Stimulated activated naive CD8-positive, alpha-beta T cell treated with anti-CD3 and anti-CD28 coated beads, Interleukin-15, Interleukin-2, amounts not matched to agents 100 U/mL and 50 U/mL, for 24 hours (primary cell): Measurements from ENCODE around the gene GABRB3.

Experiments
- ATAC-seq: fragments of 150-1000 bp; cut with Tn5 transposase; one replicate; pipeline ENCODE4 v1.10.0; 2021
- DNase-seq: peaks from one replicate; pipeline ENCODE4 v3.0.0; 2021

GABRB3 gene

DNA sequence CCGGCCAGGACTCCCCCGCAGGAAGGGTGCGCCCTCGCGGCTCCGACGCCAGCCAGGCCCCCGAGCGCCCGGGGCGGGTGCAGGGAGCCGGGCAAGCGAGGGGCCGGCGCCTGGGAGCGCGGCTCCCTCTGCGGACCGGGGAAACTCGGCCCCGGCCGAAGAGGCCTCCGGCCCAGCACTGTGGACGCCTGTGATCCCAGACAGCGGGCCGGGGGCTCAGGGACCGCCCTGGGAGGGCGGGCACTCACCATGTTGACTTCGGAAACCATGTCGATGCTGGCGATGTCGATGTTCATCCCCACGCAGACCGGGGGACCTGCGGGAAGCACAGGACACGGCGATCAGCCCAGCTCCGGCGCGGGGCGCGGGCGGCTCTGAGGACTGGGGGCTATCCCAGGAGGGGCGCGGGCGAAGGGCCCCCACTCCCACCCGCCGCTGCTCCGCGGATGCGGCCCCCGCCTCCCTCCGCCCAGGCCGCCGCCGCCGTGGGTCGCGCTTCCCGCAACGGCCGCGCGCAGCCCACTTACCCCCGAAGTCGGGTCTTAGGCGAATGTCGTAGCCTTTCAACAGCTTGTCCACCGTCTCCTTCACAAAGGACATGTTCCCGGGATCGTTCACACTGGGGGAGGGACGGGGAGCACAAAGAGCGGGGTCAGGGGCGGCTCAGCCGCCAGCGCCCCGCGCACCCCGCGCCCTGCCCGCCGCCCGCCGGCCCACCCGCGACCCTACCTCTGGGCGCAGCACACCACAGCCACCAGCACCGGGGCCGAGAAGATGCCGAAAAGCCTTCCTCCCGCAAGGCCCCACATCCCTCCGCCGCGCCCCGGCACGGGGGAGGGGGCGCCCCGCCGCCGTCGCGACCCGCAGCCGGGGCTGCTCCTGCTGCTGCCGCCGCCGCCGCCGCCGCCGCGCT lies at the start of gene GABRB3:
TSS of gene GABRB3 (minus strand) at position 913 of the 913 bp plus-strand sequence.
- ATAC-seq (no peak), DNase-seq (no peak)

DNA sequence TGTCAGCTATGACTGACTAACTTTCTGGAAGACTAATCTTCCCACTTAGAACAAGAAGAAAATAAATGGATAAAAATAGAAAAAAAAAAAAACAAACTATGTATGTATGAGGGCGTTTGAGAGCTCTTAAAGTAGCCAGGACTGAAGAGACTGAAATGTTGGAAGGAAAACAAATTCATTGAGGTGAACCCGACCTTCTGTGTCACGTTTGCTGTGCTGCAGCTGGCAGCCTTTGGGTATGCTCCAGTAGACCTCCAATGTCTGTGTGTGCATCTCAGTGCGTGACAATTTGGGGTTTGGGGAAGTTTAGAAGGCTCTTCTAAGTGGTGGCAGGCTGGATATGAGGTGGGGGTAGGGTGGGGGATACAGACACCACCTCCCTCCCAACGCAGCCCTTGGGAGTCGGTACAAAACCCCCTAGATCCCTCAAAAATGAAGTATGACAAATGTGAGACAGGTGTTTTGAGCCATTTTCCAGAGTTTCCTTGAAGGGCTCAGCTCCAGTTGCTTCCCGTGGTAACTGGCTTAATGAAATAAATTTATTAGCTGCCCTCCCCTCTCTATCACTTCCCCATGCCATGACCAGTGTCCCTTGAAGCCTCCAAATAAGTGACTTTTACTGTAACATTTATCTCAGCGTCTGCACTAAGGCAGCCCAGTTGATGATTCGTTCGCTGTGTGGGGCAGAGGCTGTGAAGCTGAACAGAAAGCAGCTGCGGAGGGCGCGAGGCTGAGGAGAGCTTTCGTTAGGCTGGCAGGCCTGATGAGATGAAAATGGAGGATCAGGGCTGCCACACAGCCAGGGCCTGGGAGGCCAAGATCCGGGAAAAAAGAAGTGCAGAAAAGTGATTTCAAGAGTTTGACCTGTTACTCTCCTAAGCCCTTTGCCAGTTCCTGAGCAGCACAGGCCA lies 34.9 kb upstream of the GABRB3 start:
- DNase-seq = no peak
- no peak for ATAC-seq

DNA sequence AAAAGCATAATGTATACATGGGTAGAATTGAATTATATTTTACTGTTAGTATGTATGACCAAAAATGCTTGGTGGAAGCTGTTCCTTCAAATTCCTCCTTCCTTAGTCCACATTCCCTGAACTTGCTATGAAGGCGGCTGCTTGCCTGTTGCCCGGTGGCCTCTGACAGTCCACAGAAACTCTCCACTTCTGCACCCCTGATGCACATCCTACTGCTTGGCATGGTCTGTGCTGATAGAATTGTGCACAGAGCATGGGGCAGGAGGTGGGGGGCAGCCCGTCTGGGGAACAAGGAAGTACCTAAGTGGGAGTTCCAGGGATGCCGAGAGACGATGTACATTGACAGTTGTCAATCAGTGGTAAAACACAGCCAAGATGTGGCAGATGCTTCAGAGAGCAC lies 33.7 kb upstream of the GABRB3 start:
- ATAC-seq = no peak
- no peak for DNase-seq

DNA sequence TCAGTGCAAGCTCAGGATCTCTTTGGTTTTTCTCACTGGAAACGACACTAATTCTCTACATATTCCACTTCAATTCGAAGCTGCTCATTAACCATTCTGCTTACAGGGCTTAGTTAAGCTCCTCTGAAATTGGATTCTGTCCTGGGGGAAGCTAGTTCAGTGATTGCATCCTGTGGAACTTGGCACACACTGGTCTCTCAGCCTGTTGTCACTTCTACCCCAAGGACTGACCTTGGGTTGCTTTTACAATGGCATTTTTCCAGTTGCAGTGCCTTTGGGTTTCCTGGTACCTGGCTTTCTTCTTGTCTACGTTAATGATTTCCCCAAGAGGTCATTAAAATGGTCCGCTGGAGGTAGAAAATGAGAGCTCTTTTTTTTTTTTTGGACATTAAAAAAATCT lies 33.3 kb upstream of the GABRB3 start:
- DNase-seq = no peak

DNA sequence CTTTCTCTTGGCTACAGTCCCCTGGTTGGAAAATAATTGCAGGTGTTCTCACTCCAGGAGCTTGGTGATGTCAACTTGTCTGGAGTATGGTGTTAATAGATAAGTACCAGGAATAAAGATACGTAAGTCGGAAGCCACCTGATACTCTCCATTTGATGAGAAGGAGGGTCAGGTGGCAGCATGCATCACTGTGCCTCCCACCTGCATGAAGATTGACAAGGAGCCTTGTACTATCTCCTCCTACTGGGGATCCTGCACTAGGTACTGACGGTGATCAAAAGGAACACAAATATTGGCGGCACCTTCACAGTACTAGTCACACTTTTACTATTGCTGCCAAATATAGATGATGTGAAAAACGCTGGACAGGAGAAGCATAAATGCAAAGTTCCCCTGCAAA lies 32.6 kb upstream of the GABRB3 start:
- ATAC-seq = no peak
- no peak for DNase-seq

More for the DNA sequence above, 33.3 kb upstream of the GABRB3 start:
- ATAC-seq = no peak

DNA sequence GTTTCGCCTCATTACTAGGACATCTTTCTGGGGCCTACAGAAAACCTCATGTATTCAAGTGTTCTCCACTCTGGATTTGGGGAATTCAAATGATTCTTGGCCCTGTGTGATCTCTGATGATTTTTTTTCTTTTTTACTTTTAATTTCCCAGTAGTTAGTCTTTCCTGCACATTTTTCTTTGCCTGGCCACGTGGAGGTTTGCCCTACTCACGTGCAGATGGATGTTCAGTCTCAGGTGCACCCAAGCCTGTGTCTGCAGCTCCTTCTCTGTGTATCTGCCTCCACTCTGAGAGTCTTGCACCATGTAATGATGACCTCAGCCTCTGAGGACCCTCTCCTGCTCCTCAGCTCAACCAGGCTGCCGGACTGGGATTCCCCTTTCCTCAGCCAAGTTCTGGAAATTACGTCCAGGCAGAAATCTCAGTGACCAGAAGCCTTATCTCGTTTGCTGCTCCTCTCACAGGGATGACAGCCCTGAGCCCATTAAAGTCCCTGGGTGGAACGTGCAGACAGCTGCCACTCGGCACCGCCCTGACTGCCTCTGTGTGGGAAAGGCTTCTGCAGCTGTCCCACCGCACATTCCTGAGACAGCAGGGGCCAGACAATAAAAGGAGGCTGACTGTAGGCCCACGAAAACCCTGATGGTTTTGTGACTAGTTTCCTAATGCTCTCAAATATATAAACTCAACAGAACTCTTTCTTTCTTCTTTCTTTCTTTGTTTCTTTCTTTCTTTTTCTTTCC lies 31.4 kb upstream of the GABRB3 start:
- no peak for DNase-seq
- no peak for ATAC-seq

DNA sequence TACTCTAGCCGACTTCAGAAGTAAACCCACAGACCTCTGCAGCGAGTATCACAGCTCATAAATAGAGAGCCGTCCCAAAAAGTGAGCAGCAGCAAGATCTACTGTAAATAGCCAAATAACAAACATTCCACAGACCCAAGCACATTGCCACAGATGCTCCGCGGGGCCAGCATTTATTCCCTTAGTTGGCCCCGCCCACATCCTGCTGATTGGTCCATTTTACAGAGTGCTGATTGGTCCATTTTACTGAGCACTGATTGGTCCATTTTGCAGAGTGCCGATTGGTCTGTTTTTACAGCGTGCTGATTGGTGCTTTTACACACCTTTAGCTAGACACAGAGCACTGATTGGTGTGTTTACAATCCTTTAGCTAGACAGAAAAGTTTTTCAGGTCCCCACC lies 17.3 kb upstream of the GABRB3 start:
- no peak for DNase-seq
- no peak for ATAC-seq

DNA sequence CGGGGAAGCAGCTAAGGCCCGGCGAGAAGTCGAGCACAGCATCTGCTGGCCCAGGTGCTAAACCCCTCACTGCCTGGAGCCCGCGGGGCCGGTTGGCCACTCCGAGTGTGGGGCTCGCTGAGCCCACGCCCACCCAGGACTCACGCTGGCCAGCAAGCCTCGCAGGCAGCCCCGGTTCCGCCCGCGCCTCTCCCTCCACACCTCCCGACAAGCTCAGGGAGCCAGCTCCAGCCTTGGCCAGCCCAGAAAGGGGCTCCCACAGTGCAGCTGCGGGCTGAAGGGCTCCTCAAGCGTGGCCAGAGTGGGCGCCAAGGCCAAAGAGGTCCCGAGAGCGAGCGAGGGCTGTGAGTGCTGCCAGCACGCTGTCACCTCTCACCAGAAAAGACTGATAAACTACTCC lies 8.9 kb upstream of the GABRB3 start:
- ATAC-seq = no peak
- no peak for DNase-seq

DNA sequence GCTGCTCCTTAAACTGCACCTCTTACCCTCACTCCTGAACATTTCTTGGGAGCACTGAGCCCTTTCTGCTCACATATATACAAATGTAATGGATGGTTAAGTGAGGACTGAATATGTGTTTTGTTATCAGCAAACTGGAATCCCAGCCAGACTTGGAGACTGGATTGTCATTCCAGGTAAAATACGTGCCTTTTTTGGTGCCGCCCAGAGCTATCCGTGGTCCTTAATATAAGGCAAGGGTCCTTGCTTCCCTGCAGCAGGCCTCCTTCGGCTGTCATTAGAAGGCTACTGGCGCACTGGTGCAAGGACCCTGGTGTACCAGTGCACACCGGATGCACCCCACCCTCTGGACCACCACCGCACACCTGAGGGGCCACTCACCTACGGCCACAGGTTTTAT lies 1.1 kb upstream of the GABRB3 start:
- ATAC-seq (no peak), DNase-seq (no peak)

DNA sequence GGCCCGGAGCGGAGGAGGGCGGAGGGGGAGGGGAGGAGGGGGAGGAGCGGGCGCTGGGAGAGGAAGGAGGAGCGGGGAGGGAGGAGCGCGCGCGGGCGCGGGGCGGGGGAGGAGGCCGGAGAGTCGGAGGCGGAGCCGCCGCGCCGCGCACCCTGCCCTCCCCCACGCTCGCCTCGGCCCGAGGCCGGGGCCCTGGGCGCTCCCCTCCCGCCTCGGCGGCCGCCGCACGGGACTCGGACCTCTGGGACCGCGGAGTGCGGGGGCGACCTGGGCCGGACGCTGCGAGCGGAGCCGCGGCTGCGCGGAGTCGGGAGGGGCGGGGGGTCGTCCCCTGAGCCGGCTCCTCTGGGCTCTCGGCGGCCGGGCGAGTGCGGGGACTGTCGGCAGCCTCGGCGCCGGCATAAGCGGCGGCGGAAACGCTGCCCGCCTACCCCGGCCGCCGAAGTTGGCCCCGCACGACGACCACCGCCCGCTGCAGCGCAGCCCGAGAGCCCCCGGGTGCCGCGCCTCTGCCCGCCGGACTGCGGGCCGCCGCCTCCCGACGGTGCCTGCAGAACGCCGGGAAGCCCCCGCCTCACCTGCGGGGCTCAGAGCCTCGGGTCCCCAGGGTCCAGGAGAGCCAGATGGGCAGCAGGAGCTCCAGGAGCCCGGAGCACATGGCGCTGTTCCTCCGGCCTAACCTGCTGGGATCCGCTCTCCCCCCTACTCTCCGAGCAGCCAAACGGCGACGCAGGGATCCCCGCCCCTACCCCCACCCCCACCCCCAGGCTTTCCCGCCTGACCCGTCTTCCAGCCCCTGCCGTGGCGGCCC lies 406 bp upstream of the GABRB3 start:
- DNase-seq = no peak
- no peak for ATAC-seq

DNA sequence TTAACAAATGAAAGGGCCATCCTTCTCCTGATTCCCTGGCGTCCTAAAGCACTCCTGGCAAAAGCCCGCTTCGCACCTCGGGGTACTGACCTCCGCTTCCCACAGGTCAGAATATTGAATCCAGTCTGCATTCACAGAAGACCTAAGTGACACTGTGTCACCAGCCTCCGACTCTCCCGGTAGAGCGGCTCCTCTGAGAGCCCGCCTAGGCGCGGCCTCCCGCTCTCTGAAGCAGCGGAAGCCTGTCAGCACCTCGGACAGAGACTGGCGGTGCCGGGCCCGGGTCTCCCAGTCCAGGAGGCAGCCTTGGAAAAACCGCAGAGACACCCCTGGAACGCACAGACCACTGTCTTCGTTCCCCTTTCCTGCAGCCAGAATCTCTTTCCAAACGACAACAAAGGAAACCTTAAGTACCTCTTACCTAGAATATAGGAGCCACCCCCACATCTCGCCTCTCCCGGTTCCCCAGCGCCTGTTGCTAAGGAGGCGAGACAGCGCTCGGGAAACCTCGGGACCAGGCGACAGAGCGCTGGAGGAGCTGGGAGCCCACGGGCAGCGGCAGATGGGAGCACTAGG lies 1.2 kb downstream of the GABRB3 start:
- DNase-seq = no peak
- ATAC-seq = no peak

DNA sequence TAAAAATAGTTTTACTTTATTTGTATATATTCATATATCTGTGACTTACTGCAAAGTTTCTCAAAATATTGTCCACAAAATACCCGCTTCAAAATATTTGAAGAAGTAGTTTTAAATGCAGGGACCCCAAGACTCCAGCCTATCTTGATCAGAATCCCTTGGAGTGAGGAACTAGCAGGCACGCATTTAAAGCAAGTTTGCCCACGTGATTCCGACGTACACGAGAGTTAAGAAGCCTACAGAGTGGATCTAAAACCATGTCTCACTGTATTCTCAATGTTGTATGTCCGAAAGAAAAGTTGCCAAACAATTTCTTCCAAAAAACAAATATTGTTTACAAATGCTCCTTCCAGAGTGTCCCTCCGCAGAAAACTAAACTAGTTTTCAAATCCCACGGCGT lies 1.7 kb downstream of the GABRB3 start:
- no peak for DNase-seq
- no peak for ATAC-seq

DNA sequence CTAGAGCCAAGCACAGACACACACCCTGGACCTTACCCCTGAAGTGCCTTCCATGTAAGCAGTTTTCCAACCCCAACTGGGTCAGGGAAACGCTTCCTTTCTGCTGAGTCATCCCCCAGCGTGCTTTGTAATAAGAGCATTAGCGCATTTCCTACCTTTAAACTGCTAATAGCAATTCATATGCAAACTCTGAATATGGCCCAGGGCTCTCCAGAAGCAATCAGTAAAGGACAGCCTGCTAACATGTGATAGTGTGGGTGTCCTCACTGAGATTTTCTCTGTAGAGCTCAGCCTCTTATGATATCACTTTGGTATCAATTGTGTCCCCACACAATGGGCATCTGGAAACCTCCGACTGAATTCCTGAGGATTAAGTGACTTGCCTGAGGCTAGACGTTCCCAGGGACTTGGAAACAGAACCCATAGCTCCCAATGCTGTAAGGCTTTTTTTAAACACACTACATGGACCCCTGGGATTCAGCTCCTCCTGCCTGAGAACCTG lies 5.6 kb downstream of the GABRB3 start:
- ATAC-seq = no peak
- DNase-seq = no peak

DNA sequence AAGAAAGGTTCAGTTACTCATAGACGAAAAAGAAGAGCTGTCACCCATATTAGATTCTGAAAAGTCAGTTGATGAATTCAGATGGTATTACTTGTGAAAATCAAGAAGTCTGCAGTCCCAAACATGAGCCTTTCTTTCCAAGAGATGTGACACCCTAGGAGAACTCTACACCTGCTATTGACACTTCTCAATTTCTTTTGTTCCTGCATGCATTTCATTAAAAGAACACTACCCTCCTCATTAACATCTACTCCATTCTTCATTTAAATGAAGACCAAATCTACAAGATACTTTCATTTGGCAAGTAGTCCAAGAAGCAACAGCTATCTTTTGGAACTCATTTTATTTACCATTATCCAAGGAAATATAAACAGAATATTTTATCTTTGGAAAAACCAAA lies 6.6 kb downstream of the GABRB3 start:
- no peak for DNase-seq

DNA sequence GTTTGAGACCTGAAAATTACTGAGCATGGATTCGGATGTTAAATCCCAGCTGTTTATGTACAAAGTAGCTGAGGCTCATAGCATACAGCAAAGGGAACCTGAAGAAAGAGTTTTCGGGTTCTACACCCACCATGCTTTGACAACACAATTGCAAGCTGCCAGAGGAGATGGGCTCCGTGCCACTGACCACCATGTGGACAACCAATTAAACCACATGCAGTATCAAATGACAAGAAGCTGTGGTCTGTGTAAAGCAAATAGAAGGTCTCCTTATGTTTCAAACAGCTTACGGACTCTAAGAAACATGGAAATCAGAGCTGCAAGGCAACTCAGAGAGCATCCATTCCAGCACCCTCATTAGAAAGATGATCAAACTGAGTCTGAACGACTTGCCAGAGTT lies 12.9 kb downstream of the GABRB3 start:
- DNase-seq (no peak), ATAC-seq (no peak)

More for the DNA sequence above, 6.6 kb downstream of the GABRB3 start:
- no peak for ATAC-seq

DNA sequence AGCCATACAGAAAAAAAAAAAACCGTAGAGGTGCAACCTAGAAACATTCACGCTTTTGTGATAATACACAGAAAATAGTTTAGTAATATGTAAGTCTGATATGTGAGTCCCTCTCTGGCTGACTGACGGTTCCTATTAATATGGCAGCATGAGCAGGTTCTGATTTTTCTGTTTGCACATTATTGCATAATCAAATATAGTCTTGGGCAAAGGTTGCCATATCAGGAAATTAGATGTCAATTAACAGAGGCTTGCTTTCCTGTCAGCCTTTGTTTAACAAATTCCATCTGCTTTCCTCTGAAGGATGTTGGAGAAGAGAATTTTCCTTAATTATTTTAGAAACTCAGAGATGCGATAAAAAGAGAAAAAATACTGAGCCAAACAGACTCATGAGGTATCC lies 14.8 kb downstream of the GABRB3 start:
- ATAC-seq (no peak), DNase-seq (no peak)

DNA sequence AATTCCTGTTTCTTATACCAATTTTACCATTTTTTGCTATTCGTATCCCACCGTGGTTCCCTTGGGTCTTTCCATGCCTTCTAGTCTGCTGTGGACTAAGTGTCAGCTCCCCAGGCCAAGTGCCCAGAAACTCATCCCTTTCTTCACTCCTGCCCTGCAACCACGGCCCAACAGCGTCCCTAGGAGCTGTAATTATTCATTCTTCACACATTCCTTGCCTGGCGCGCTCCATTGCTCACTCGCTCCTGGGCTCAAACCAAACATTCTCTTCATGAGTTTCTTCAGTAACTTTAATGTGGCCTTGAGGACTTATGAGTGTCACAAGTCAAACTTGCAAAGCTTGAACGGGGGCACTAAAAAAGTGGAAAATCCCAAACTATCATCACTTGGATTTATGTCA lies 15.7 kb downstream of the GABRB3 start:
- ATAC-seq (no peak), DNase-seq (no peak)

DNA sequence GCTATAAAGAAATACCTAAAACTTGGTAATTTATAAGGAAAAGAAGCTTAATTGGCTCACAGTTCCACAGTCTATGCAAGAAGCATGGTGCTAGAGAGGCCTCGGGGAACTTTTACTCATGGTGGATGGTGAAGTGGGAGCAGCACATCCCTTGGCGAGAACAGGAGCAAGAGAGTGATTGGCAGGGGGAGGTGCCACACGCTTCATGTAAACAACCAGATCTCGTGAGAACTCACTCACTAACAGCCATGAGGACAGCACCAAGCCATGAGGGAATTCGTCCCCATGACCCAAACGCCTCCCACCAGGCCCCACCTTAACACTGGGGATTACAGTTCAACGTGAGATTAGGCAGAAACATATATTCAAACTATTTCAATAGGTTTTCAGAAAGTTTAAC lies 28.0 kb downstream of the GABRB3 start:
- ATAC-seq = no peak
- DNase-seq = no peak

DNA sequence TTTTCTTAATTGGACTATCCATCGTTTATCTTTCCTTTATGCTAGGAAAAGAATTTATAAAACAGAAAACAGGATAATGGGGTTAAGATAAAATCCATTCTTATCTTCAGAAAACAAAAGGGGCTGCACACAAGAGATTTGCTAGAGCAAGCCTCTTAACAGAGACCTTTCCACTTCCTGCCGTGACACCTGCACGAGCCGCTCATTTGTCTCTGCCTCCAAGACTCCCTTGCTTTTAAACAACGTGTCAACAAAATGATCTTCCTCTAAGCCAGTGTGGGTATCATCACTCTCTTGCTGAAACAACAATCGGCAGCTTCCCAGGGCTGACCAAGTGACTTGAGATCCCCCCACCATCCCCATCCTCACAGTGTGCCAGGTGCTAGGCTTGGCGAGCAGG lies 33.1 kb downstream of the GABRB3 start:
- DNase-seq (no peak), ATAC-seq (no peak)

DNA sequence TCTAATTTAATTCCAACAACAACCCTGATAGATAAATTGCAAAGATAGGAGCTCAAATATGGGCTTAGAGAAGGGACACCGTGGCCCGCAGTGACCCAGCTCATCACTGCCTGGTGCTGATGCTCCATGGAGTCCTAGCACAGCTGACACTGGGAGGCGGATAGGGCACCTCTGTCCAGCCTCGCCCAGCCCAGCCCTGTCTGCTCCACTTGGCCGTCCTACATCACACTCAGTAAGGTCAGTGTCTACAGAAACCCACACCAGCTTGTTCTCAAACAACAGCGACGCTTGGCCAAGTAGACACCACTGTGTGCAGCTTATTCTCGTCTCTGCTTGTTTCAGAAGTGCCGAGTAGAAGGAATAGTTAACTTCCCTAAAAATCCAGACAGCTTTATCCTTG lies 33.9 kb downstream of the GABRB3 start:
- DNase-seq (no peak), ATAC-seq (no peak)
